HUES48 (cell line): ENCODE results near the gene ZSCAN2.
"Not testable (repeated sequence)": the region's sequence is repeated elsewhere in the genome, so short reads cannot be mapped to it uniquely, and the experiment has no call there.

Source experiments
- H3K27ac ChIP-seq: one replicate; pipeline ENCODE4 v1.7.0; 2013; ENCODE audit warnings: low read depth, low read length, inconsistent platforms
- H3K27me3 ChIP-seq: 2 replicates; pipeline ENCODE4 v1.6.1; 2013; ENCODE audit warnings: mild to moderate bottlenecking, low read length; ENCODE audit not compliant: control insufficient read depth, insufficient read depth
- H3K36me3 ChIP-seq: 2 replicates; pipeline ENCODE4 v1.6.1; 2013; ENCODE audit warnings: low read length; ENCODE audit not compliant: control insufficient read depth, insufficient read depth
- H3K4me1 ChIP-seq: 2 replicates; pipeline ENCODE4 v1.6.1; 2013; ENCODE audit warnings: mild to moderate bottlenecking, low read length; ENCODE audit not compliant: control insufficient read depth, insufficient read depth
- H3K4me3 ChIP-seq: 2 replicates; pipeline ENCODE4 v1.5.1; 2013; ENCODE audit warnings: mild to moderate bottlenecking, low read depth, low read length
- H3K9ac ChIP-seq: 2 replicates; pipeline ENCODE4 v1.6.1; 2013; ENCODE audit warnings: mild to moderate bottlenecking, low read depth, low read length, moderate library complexity
- H3K9me3 ChIP-seq: 2 replicates; pipeline ENCODE4 v1.6.1; 2013; ENCODE audit warnings: low read length; ENCODE audit not compliant: control insufficient read depth, insufficient read depth

ZSCAN2 gene

GRCh38 chr15:84641871-84642270, 41.1 kb downstream of the ZSCAN2 start:
- not testable (repeated sequence) for H3K27ac ChIP-seq, H3K27me3 ChIP-seq, H3K9ac ChIP-seq, H3K9me3 ChIP-seq, H3K4me1 ChIP-seq, H3K4me3 ChIP-seq
- H3K36me3 ChIP-seq: peaks cover 71% of the 10 kb centered on the region

- not testable (repeated sequence) for H3K9ac ChIP-seq, H3K4me3 ChIP-seq, H3K9me3 ChIP-seq, H3K27ac ChIP-seq, H3K4me1 ChIP-seq, H3K27me3 ChIP-seq
- peaks cover 79% of the 10 kb centered on the region for H3K36me3 ChIP-seq
These were observed 41.8 kb downstream of the ZSCAN2 start for GRCh38 chr15:84642640-84643039.

GRCh38 chr15:84643838-84644237, 43.0 kb downstream of the ZSCAN2 start:
- Histone ChIP-seq H3K36me3 (peaks cover 91% of the 10 kb centered on the region), H3K27ac (no peak overlapping the region), H3K4me3 (no peak overlapping the region), H3K27me3 (no peaks in the 10 kb centered on the region), H3K9me3 (no peaks in the 10 kb centered on the region), H3K4me1 (no peaks in the 10 kb centered on the region), H3K9ac (no peak overlapping the region)

GRCh38 chr15:84645496-84645895, 44.7 kb downstream of the ZSCAN2 start:
- H3K9me3 ChIP-seq: no peaks in the 10 kb centered on the region
- no peaks in the 10 kb centered on the region for H3K27me3 ChIP-seq
- H3K4me1 ChIP-seq: no peaks in the 10 kb centered on the region
- no peak overlapping the region for H3K27ac ChIP-seq
- H3K36me3 ChIP-seq: peaks cover 91% of the 10 kb centered on the region
- H3K9ac ChIP-seq: no peak overlapping the region
- no peak overlapping the region for H3K4me3 ChIP-seq

GRCh38 chr15:84645997-84646396, 45.2 kb downstream of the ZSCAN2 start:
- Histone ChIP-seq H3K27ac (no peak overlapping the region), H3K4me3 (no peak overlapping the region), H3K27me3 (no peaks in the 10 kb centered on the region), H3K9me3 (no peaks in the 10 kb centered on the region), H3K36me3 (peaks cover 90% of the 10 kb centered on the region), H3K4me1 (no peaks in the 10 kb centered on the region), H3K9ac (no peak overlapping the region)

- H3K36me3 ChIP-seq: peaks cover 88% of the 10 kb centered on the region
These were observed 46.9 kb downstream of the ZSCAN2 start for GRCh38 chr15:84647726-84648125.

GRCh38 chr15:84648539-84648938, 47.7 kb downstream of the ZSCAN2 start:
- no peak overlapping the region for H3K9ac ChIP-seq
- no peaks in the 10 kb centered on the region for H3K27me3 ChIP-seq
- peaks cover 83% of the 10 kb centered on the region for H3K36me3 ChIP-seq
- H3K4me1 ChIP-seq: no peaks in the 10 kb centered on the region
- no peak overlapping the region for H3K27ac ChIP-seq
- H3K4me3 ChIP-seq: no peak overlapping the region
- H3K9me3 ChIP-seq: no peaks in the 10 kb centered on the region

More at GRCh38 chr15:84647726-84648125, 46.9 kb downstream of the ZSCAN2 start:
- Histone ChIP-seq H3K9me3 (no peaks in the 10 kb centered on the region), H3K4me1 (no peaks in the 10 kb centered on the region), H3K4me3 (no peak overlapping the region), H3K27me3 (no peaks in the 10 kb centered on the region), H3K9ac (no peak overlapping the region), H3K27ac (no peak overlapping the region)

GRCh38 chr15:84649706-84650105, 48.9 kb downstream of the ZSCAN2 start:
- Histone ChIP-seq H3K9me3 (no peaks in the 10 kb centered on the region), H3K27ac (no peak overlapping the region), H3K4me1 (no peaks in the 10 kb centered on the region), H3K36me3 (peaks cover 73% of the 10 kb centered on the region), H3K9ac (no peak overlapping the region), H3K27me3 (no peaks in the 10 kb centered on the region), H3K4me3 (no peak overlapping the region)

- Histone ChIP-seq H3K4me3 (peak overlapping the region; percentile 89), H3K9ac (peak overlapping the region; percentile 85), H3K9me3 (no peaks in the 10 kb centered on the region), H3K4me1 (peaks cover 4% of the 10 kb centered on the region; the same call in 1 of the 2 replicates), H3K36me3 (peaks cover 37% of the 10 kb centered on the region), H3K27me3 (peaks cover 13% of the 10 kb centered on the region), H3K27ac (peak overlapping the region; percentile 89)
These were observed 52.7 kb downstream of the ZSCAN2 start for GRCh38 chr15:84653584-84653909.

- H3K4me1 ChIP-seq: peaks cover 10% of the 10 kb centered on the region; the same call in 1 of the 2 replicates
- H3K9me3 ChIP-seq: no peaks in the 10 kb centered on the region
- H3K4me3 ChIP-seq: peak within 1 kb of the TSS; percentile 89
- peak within 1 kb of the TSS; percentile 89 for H3K27ac ChIP-seq
- peak within 1 kb of the TSS; percentile 85 for H3K9ac ChIP-seq
- peaks cover 13% of the 10 kb centered on the region for H3K27me3 ChIP-seq
- H3K36me3 ChIP-seq: peaks cover 31% of the 10 kb centered on the region
These were observed 53.3 kb downstream of the ZSCAN2 start, which contains the start of gene WDR73 for GRCh38 chr15:84653910-84654688. Gene WDR73, minus strand, starts transcription at chr15:84654283. Its CDS starts 9 bp downstream, at chr15:84654274.

GRCh38 chr15:84654689-84655453, 54.1 kb downstream of the ZSCAN2 start:
- H3K27me3 ChIP-seq: peaks cover 13% of the 10 kb centered on the region
- peak overlapping the region; percentile 89 for H3K27ac ChIP-seq
- H3K4me3 ChIP-seq: peak overlapping the region; percentile 89
- H3K36me3 ChIP-seq: peaks cover 25% of the 10 kb centered on the region
- peak overlapping the region; percentile 85; the same call in 1 of the 2 replicates for H3K9ac ChIP-seq
- H3K9me3 ChIP-seq: no peaks in the 10 kb centered on the region
- H3K4me1 ChIP-seq: peaks cover 14% of the 10 kb centered on the region; the same call in 1 of the 2 replicates
